ENCODE measurements around the gene MRPL49.

DNA sequence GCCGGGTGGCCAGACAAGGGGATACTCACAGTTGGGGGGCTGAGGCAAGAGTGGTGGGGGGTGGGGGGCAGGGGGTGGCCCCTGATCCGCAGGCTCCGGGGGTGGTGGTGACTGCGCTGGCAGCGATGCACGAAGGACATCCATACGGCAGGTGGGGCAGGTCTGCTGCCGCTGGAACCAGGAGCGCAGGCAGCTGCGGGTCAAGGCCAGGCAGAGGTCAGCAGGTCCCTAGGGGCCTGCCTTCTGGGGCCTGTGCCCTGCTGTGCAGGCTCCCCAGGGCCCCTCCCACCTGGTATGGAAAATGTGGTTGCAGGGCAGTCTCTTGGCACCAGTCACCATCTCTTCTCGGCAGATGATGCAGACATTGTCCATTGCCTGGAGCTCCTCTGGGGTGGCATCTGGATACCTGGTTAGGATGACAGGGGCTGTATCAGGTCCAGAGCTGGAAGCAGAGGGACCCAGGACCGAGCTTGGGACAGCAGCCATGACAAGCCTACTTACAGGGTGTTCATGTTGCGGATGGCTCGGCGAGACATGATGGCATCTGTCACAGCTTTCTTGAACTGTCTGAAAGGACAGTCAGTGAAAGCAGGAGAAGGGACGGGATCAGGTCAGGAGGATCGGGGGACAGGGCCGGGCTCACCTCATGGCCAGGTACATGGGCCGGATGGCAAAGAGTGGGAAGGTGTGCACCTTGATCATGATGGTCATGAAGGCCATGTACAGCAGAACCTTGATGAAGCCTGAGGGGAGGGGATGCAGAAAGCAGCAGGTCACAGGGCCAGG lies 8.7 kb downstream of the MRPL49 start:
- TF ChIP-seq, protein P1, sequence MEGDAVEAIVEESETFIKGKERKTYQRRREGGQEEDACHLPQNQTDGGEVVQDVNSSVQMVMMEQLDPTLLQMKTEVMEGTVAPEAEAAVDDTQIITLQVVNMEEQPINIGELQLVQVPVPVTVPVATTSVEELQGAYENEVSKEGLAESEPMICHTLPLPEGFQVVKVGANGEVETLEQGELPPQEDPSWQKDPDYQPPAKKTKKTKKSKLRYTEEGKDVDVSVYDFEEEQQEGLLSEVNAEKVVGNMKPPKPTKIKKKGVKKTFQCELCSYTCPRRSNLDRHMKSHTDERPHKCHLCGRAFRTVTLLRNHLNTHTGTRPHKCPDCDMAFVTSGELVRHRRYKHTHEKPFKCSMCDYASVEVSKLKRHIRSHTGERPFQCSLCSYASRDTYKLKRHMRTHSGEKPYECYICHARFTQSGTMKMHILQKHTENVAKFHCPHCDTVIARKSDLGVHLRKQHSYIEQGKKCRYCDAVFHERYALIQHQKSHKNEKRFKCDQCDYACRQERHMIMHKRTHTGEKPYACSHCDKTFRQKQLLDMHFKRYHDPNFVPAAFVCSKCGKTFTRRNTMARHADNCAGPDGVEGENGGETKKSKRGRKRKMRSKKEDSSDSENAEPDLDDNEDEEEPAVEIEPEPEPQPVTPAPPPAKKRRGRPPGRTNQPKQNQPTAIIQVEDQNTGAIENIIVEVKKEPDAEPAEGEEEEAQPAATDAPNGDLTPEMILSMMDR (IDR thresholded peaks at IDR 0.05; ENCODE audit: insufficient read depth, low read depth, low read length) = no peak
- no peak for TF ChIP-seq EZH2 (IDR thresholded peaks at IDR 0.05; ENCODE audit: insufficient read depth, low read length)

Measured in astrocyte (in vitro differentiated cells and primary cell).